WTC11 (cell line): ENCODE data around the gene OGFOD3. TPM values are rescaled to one million over a fixed set of nuclear protein-coding genes. Genes with fewer than 3 reads are reported as not detected.

ENCODE experiments used
- ATAC-seq: fragments of 200-7000 bp; cut with Tn5 transposase; 2 replicates; pipeline ENCODE4 v1.10.0; 2021; ENCODE audit warnings: mild to moderate bottlenecking, moderate library complexity
- CTCF ChIA-PET: fragments of 300-600 bp; sonication (Branson Sonifier 250); formaldehyde crosslinking; loops from one replicate; lab custom pipeline; 2021; ENCODE audit warnings: antibody characterized with exemption; lab: Charles Lee
- POLR2A ChIA-PET: fragments of 350-600 bp; sonication (Branson Sonifier 250); formaldehyde crosslinking; loops from one replicate; lab custom pipeline; 2021; ENCODE audit warnings: antibody characterized with exemption; lab: Charles Lee
- DNase-seq: peaks from one replicate; pipeline ENCODE4 v3.0.0; 2021; ENCODE audit warnings: low spot score
- H3K27ac Mint-ChIP-seq: 2 replicates; pipeline ENCODE4 v1.8.0; 2021; ENCODE audit warnings: mixed read lengths
- H3K27me3 Mint-ChIP-seq: 2 replicates; pipeline ENCODE4 v1.8.0; 2021; ENCODE audit warnings: low read depth, mild to moderate bottlenecking, moderate library complexity, mixed read lengths
- H3K36me3 Mint-ChIP-seq: 2 replicates; pipeline ENCODE4 v1.8.0; 2021; ENCODE audit warnings: mixed read lengths
- H3K4me1 Mint-ChIP-seq: 2 replicates; pipeline ENCODE4 v1.8.0; 2022; ENCODE audit warnings: mixed read lengths
- H3K4me3 Mint-ChIP-seq: 2 replicates; pipeline ENCODE4 v1.8.0; 2021; ENCODE audit warnings: mild to moderate bottlenecking, moderate library complexity, mixed read lengths
- H3K9me3 Mint-ChIP-seq: 2 replicates; pipeline ENCODE4 v1.8.0; 2021; ENCODE audit warnings: mixed read lengths
- ATF1 ChIP-seq: sonication (generic); formaldehyde crosslinking; IDR thresholded peaks from 2 replicates; pipeline ENCODE4 v1.8.1; 2023; ENCODE audit warnings: mild to moderate bottlenecking, moderate library complexity, missing genetic modification reagents
- ATF3 ChIP-seq: sonication (generic); formaldehyde crosslinking; conservative IDR thresholded peaks from 2 replicates; pipeline ENCODE4 v1.8.1; 2022; ENCODE audit warnings: mild to moderate bottlenecking, missing genetic modification reagents
- ATF6 ChIP-seq: sonication (generic); formaldehyde crosslinking; IDR thresholded peaks from 2 replicates; pipeline ENCODE4 v1.8.1; 2023; ENCODE audit warnings: mild to moderate bottlenecking, missing genetic modification reagents
- CBFB ChIP-seq: sonication (generic); formaldehyde crosslinking; IDR thresholded peaks from 2 replicates; pipeline ENCODE4 v1.8.1; 2022; ENCODE audit warnings: mild to moderate bottlenecking, low read depth, missing genetic modification reagents
- ETV6 ChIP-seq: sonication (generic); formaldehyde crosslinking; IDR thresholded peaks from 2 replicates; pipeline ENCODE4 v1.8.1; 2022; ENCODE audit warnings: mild to moderate bottlenecking, missing genetic modification reagents
- FOXJ3 ChIP-seq: sonication (generic); formaldehyde crosslinking; IDR thresholded peaks from 2 replicates; pipeline ENCODE4 v1.9.0; 2021; ENCODE audit warnings: missing genetic modification reagents, mild to moderate bottlenecking, borderline replicate concordance
- GABPB1 ChIP-seq: sonication (generic); formaldehyde crosslinking; IDR thresholded peaks from 2 replicates; pipeline ENCODE4 v1.8.1; 2023; ENCODE audit warnings: mild to moderate bottlenecking, missing genetic modification reagents
- GTF2I ChIP-seq: fragments of 250-450 bp; sonication (Bioruptor Pico); conservative IDR thresholded peaks from 2 replicates; pipeline ENCODE4 v1.4.0; 2021; ENCODE audit warnings: mild to moderate bottlenecking
- JAZF1 ChIP-seq: fragments of 250-450 bp; sonication (Bioruptor Pico); IDR thresholded peaks from 2 replicates; pipeline ENCODE4 v1.9.0; 2021; ENCODE audit warnings: moderate library complexity, mild to moderate bottlenecking, inconsistent platforms
- MYBL2 ChIP-seq: sonication (generic); formaldehyde crosslinking; IDR thresholded peaks from 2 replicates; pipeline ENCODE4 v1.8.1; 2023; ENCODE audit warnings: mild to moderate bottlenecking, moderate library complexity, missing genetic modification reagents
- NFE2L1 ChIP-seq: sonication (generic); formaldehyde crosslinking; IDR thresholded peaks from 2 replicates; pipeline ENCODE4 v1.8.1; 2023; ENCODE audit warnings: missing genetic modification reagents
- NR2C2 ChIP-seq: sonication (generic); formaldehyde crosslinking; IDR thresholded peaks from 2 replicates; pipeline ENCODE4 v1.8.0; 2022; ENCODE audit warnings: mild to moderate bottlenecking, missing genetic modification reagents
- TEAD1 ChIP-seq: sonication (generic); formaldehyde crosslinking; IDR thresholded peaks from 2 replicates; pipeline ENCODE4 v1.8.0; 2022; ENCODE audit warnings: mild to moderate bottlenecking, missing genetic modification reagents
- USF1 ChIP-seq: sonication (generic); formaldehyde crosslinking; IDR thresholded peaks from 2 replicates; pipeline ENCODE4 v1.8.0; 2022; ENCODE audit warnings: mild to moderate bottlenecking, missing genetic modification reagents
- USF2 ChIP-seq: sonication (generic); formaldehyde crosslinking; IDR thresholded peaks from 2 replicates; pipeline ENCODE4 v1.8.1; 2023; ENCODE audit warnings: mild to moderate bottlenecking, missing genetic modification reagents, moderate library complexity
- ZNF232 ChIP-seq: sonication (generic); formaldehyde crosslinking; IDR thresholded peaks from 2 replicates; pipeline ENCODE4 v1.8.0; 2022; ENCODE audit warnings: mild to moderate bottlenecking, missing genetic modification reagents
- ZNF281 ChIP-seq: sonication (generic); formaldehyde crosslinking; IDR thresholded peaks from 2 replicates; pipeline ENCODE4 v1.8.0; 2023; ENCODE audit warnings: mild to moderate bottlenecking, missing genetic modification reagents
- ZNF317 ChIP-seq: sonication (generic); formaldehyde crosslinking; IDR thresholded peaks from 2 replicates; pipeline ENCODE4 v1.8.1; 2023; ENCODE audit warnings: low read depth, mild to moderate bottlenecking, moderate library complexity, missing genetic modification reagents, borderline replicate concordance
- ZNF423 ChIP-seq: fragments of 250-450 bp; sonication (Bioruptor Pico); IDR thresholded peaks from 2 replicates; pipeline ENCODE4 v2.1.2; 2022; ENCODE audit warnings: mild to moderate bottlenecking, moderate library complexity
- ZNF425 ChIP-seq: fragments of 250-450 bp; sonication (Bioruptor Pico); conservative IDR thresholded peaks from 2 replicates; pipeline ENCODE4 v1.9.0; 2021; ENCODE audit warnings: mild to moderate bottlenecking
- total RNA-seq: library from RNA; stranded (reverse); gene quantifications from 3 replicates; pipeline ENCODE4 v1.2.3, GENCODE V29; 2021
- TF ChIP-seq, protein P1 (sequence below): fragments of 250-450 bp; sonication (Bioruptor Pico); IDR thresholded peaks from 2 replicates; pipeline ENCODE4 v1.9.0; 2021; ENCODE audit warnings: mild to moderate bottlenecking

Gene OGFOD3
- total RNA-seq, 1 experiment from 2014 or later: 20.4 TPM

DNA sequence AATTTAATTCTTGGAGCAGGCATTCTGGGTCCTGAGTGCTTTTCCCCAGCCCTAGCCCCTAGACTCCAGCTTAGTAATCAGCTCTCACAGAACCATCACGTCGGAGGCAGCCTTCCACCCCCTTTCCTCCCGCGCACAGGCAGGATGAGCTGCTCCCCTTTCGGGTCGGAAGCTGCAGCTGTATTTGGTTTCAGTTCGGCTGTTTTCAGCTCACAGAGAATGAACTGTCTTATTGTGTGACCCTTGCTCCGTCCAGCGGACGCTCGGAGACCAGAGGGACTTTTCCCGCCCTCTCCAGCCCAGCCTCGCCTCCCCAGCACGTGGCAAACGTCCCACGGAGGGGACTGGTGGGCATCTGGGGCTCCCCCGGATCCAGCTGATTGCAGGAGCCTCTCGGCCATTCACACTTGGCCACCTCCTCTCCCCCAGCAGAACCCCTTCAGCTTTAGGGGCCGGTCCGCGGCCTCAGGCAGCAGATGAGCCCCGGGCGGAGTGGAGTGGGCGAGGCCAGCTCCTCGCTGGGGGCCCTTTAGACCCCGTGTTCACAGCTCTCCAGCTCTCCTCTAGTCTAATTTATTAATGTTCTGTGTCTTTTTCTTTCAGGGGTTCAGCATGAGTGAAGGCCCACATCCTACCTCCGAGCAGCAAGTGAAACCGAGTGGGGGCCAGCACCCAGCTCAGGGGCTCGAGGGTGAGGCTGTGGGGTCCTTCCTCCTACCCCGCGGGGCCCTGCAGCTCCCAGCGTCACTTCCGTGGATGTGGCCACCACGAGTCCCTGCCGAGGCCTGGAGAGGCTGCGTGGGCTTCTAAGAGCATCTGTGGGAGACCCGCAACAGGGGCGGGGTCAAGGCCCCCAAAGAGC lies 47.7 kb downstream of the OGFOD3 start:
- peaks cover 5% of the 10 kb centered on the region for H3K4me1 Mint-ChIP-seq
- H3K27ac Mint-ChIP-seq: no peak overlapping the region
- no peak for DNase-seq
- no peak for ATAC-seq
- H3K36me3 Mint-ChIP-seq: no peaks in the 10 kb centered on the region
- H3K27me3 Mint-ChIP-seq: peaks cover 60% of the 10 kb centered on the region
- ChIA-PET POLR2A (no interaction called here), CTCF (interaction anchor here (0.5 to 2.4 kb wide), 7 partner anchors 8 to 212 kb away, joined by 3 to 9 read pairs (median 4); no protein-coding TSS in a partner anchor)
- no peak for TF ChIP-seq GTF2I (CRISPR knock-in tag)
- TF ChIP-seq TEAD1 (CRISPR knock-in tag): no peak
- 0 out of 2 replicates have a peak, but pooled peaks have one; percentile 24 for TF ChIP-seq GABPB1 (CRISPR knock-in tag)
- TF ChIP-seq JAZF1 (CRISPR knock-in tag): no peak
- peak overlapping the region; percentile 48 for H3K4me3 Mint-ChIP-seq
- H3K9me3 Mint-ChIP-seq: peaks cover 5% of the 10 kb centered on the region

DNA sequence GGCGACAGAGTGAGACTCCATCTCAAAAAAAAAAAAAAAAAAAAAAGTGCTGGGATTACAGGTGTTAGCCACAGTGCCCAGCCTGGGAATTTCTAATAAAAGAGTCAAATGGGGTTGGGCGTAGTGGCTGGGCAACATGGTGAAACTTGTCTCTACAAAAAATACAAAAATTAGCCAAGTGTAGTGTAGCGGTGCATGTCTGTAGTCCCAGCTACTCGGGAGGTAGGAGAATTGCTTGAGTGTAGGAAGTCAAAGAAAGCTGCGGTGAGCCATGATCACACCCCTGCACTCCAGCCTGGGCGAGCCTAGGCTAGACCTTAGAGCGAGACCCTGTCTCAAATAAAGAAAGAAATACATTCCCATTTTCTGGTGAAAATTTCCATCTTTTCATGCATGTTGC lies 49.2 kb downstream of the OGFOD3 start:
- ChIA-PET POLR2A (no interaction called here), CTCF (interaction anchor here (2.4 kb wide), 1 partner anchor 133 kb away, joined by 9 read pairs; no protein-coding TSS in a partner anchor)
- Mint-ChIP-seq H3K4me1 (peaks cover 5% of the 10 kb centered on the region), H3K4me3 (no peak overlapping the region), H3K27ac (no peak overlapping the region), H3K27me3 (peaks cover 55% of the 10 kb centered on the region), H3K9me3 (peaks cover 5% of the 10 kb centered on the region), H3K36me3 (no peaks in the 10 kb centered on the region)
- DNase-seq (no peak), ATAC-seq (no peak)
- TF ChIP-seq NR2C2: no peak
- TF ChIP-seq, protein P1, sequence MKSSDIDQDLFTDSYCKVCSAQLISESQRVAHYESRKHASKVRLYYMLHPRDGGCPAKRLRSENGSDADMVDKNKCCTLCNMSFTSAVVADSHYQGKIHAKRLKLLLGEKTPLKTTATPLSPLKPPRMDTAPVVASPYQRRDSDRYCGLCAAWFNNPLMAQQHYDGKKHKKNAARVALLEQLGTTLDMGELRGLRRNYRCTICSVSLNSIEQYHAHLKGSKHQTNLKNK: no peak
- TF ChIP-seq ATF6: no peak
- TF ChIP-seq ZNF425 (CRISPR knock-in tag): no peak
- TF ChIP-seq CBFB: no peak
- no peak for TF ChIP-seq NFE2L1 (CRISPR knock-in tag)
- no peak for TF ChIP-seq ZNF423
- no peak for TF ChIP-seq ZNF281 (CRISPR knock-in tag)
- TF ChIP-seq ETV6: no peak
- TF ChIP-seq ATF1 (CRISPR knock-in tag): no peak
- no peak for TF ChIP-seq ZNF232 (CRISPR knock-in tag)
- TF ChIP-seq USF1 (CRISPR knock-in tag): no peak
- no peak for TF ChIP-seq USF2 (CRISPR knock-in tag)
- TF ChIP-seq FOXJ3 (CRISPR knock-in tag): no peak
- TF ChIP-seq ZNF317 (CRISPR knock-in tag): no peak
- TF ChIP-seq MYBL2: no peak
- no peak for TF ChIP-seq ATF3 (CRISPR knock-in tag)
